Fibroblast of lung (primary cell): ENCODE results near the gene UNG. TPM values are rescaled to one million over a fixed set of nuclear protein-coding genes. Genes with fewer than 3 reads are reported as not detected.

Experiments used
- DNase-seq, 2 donors: peaks; one replicate each; pipeline versions ENCODE4 v3.0.0 to v3.0.0-alpha.2; 2010; ENCODE audit warnings: low read depth in 2 of 2
- H2AFZ ChIP-seq: 2 replicates; pipeline ENCODE4 v1.5.1; 2012; ENCODE audit warnings: low read length, control low read depth, inconsistent platforms
- H3K27ac ChIP-seq: 2 replicates; pipeline ENCODE4 v1.5.1; 2011; ENCODE audit warnings: low read length, control low read depth; ENCODE audit not compliant: insufficient read depth
- H3K27me3 ChIP-seq: 2 replicates; pipeline ENCODE4 v1.5.1; 2011; ENCODE audit warnings: mild to moderate bottlenecking, low read length; ENCODE audit not compliant: control insufficient read depth, insufficient read depth
- H3K36me3 ChIP-seq: 2 replicates; pipeline ENCODE4 v1.5.1; 2011; ENCODE audit warnings: low read length; ENCODE audit not compliant: control insufficient read depth, insufficient read depth
- H3K4me1 ChIP-seq: 2 replicates; pipeline ENCODE4 v1.5.1; 2011; ENCODE audit warnings: low read length; ENCODE audit not compliant: control insufficient read depth, insufficient read depth; ENCODE audit errors: extremely low read depth
- H3K4me2 ChIP-seq: 2 replicates; pipeline ENCODE4 v1.5.1; 2011; ENCODE audit warnings: low read length, control low read depth; ENCODE audit not compliant: insufficient read depth; ENCODE audit errors: extremely low read depth
- H3K4me3 ChIP-seq, 4 experiments: fragments of 200-600 bp in 1 of 4; sonication (generic) in 1 of 4; replicated peaks in 1 of 4; 2 replicates each; pipeline ENCODE4 v1.5.1; 2011 to 2016; ENCODE audit warnings: low read length in 4 of 4, low read depth in 3 of 4, mild to moderate bottlenecking in 3 of 4, control low read depth in 2 of 4, inconsistent platforms in 1 of 4, mixed read lengths in 1 of 4; ENCODE audit not compliant: insufficient read depth in 1 of 4; ENCODE audit errors: control extremely low read depth in 1 of 4
- H3K79me2 ChIP-seq: 2 replicates; pipeline ENCODE4 v1.5.1; 2012; ENCODE audit warnings: mild to moderate bottlenecking, low read length, inconsistent platforms; ENCODE audit not compliant: control insufficient read depth, insufficient read depth
- H3K9ac ChIP-seq: 2 replicates; pipeline ENCODE4 v1.5.1; 2011; ENCODE audit warnings: mild to moderate bottlenecking, low read length, control low read depth; ENCODE audit not compliant: insufficient read depth
- H3K9me3 ChIP-seq: 2 replicates; pipeline ENCODE4 v1.5.1; 2012; ENCODE audit warnings: low read depth, low read length; ENCODE audit not compliant: control insufficient read depth, insufficient read depth
- H4K20me1 ChIP-seq: 2 replicates; pipeline ENCODE4 v1.5.1; 2011; ENCODE audit warnings: low read length; ENCODE audit not compliant: control insufficient read depth, insufficient read depth; ENCODE audit errors: extremely low read depth
- EZH2 ChIP-seq: IDR thresholded peaks from 2 replicates; pipeline ENCODE4 v1.5.1; 2012; ENCODE audit warnings: low read length, control low read depth, mild to moderate bottlenecking; ENCODE audit errors: missing control alignments
- polyA plus RNA-seq, 2 donors: library from polyadenylated mRNA; depleted of rRNA in 1 of 2; stranded (reverse) in 1 of 2; unstranded in 1 of 2; fragments of >200 nt; gene quantifications; 2 replicates each; pipeline ENCODE4 v1.2.1, GENCODE V29; 2011 to 2012; ENCODE audit warnings: missing spikeins in 1 of 2
- total RNA-seq: library from RNA; depleted of rRNA; stranded (reverse); fragments of >200 nt; gene quantifications from 2 replicates; pipeline ENCODE4 v1.2.1, GENCODE V29; 2014
- TF ChIP-seq, protein P1 (sequence below), 2 donors: IDR thresholded peaks in 1 of 2; conservative IDR thresholded peaks in 1 of 2; 1 replicate in 1 of 2; 2 replicates in 1 of 2; pipeline ENCODE4 v1.5.1; 2011 to 2012; ENCODE audit warnings: low read length in 2 of 2, control low read depth in 1 of 2, inconsistent platforms in 1 of 2, low read depth in 1 of 2, mild to moderate bottlenecking in 1 of 2

The UNG gene
- total and polyA plus RNA-seq, 2 donors (not counting 1 experiment from before 2014, with no cell fraction given): 16.0 to 23.5 TPM

DNA sequence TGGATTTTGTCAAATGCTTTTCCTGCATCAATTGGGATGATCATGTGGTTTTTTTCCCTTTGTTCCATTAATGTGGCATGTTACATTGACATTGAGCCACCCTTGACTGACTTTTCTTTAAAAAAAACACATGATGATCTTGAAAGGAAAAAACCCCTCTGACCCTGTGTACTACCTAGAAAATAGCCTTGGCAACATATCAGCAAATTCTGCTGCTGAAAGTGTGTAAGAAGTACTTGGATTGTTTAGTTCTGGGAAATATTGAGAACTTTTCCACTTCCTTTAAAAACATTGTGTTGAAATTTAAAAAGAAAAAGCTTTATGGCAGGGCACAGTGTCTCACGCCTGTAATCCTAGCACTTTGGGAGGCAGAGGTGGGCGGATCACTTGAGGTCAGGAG is 39.7 kb downstream of the UNG start:
- H3K9ac ChIP-seq: no peak overlapping the region
- no peaks in the 10 kb centered on the region for H3K9me3 ChIP-seq
- DNase-seq: no peak
- H3K4me1 ChIP-seq: no peaks in the 10 kb centered on the region
- H3K27me3 ChIP-seq: peaks cover 3% of the 10 kb centered on the region
- H3K4me3 ChIP-seq: no peak overlapping the region
- no peaks in the 10 kb centered on the region for H3K79me2 ChIP-seq
- no peak overlapping the region for H3K4me2 ChIP-seq
- no peak overlapping the region for H3K27ac ChIP-seq
- no peaks in the 10 kb centered on the region for H3K36me3 ChIP-seq
- H2AFZ ChIP-seq: no peak overlapping the region
- TF ChIP-seq EZH2: no peak
- TF ChIP-seq, protein P1, sequence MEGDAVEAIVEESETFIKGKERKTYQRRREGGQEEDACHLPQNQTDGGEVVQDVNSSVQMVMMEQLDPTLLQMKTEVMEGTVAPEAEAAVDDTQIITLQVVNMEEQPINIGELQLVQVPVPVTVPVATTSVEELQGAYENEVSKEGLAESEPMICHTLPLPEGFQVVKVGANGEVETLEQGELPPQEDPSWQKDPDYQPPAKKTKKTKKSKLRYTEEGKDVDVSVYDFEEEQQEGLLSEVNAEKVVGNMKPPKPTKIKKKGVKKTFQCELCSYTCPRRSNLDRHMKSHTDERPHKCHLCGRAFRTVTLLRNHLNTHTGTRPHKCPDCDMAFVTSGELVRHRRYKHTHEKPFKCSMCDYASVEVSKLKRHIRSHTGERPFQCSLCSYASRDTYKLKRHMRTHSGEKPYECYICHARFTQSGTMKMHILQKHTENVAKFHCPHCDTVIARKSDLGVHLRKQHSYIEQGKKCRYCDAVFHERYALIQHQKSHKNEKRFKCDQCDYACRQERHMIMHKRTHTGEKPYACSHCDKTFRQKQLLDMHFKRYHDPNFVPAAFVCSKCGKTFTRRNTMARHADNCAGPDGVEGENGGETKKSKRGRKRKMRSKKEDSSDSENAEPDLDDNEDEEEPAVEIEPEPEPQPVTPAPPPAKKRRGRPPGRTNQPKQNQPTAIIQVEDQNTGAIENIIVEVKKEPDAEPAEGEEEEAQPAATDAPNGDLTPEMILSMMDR (conservative IDR thresholded peaks at IDR 0.05 in 1 of 2, IDR thresholded peaks at IDR 0.05 in 1 of 2; ENCODE audit: low read depth in 1 of 2, low read length in 2 of 2): no peak
- H4K20me1 ChIP-seq: no peaks in the 10 kb centered on the region

- Histone ChIP-seq H2AFZ (no peak overlapping the region), H3K4me3 (no peak overlapping the region), H3K79me2 (no peaks in the 10 kb centered on the region), H4K20me1 (no peaks in the 10 kb centered on the region), H3K36me3 (no peaks in the 10 kb centered on the region), H3K27me3 (no peaks in the 10 kb centered on the region), H3K27ac (no peak overlapping the region), H3K4me1 (no peaks in the 10 kb centered on the region), H3K9ac (no peak overlapping the region), H3K4me2 (no peak overlapping the region), H3K9me3 (no peaks in the 10 kb centered on the region)
- DNase-seq: no peak
- TF ChIP-seq, protein P1 (conservative IDR thresholded peaks at IDR 0.05 in 1 of 2, IDR thresholded peaks at IDR 0.05 in 1 of 2; ENCODE audit: low read depth in 1 of 2, low read length in 2 of 2): no peak
- TF ChIP-seq EZH2: no peak
These were observed 42.0 kb downstream of the UNG start for GRCh38 chr12:109139360-109139759.

GRCh38 chr12:109139791-109140190 is 42.4 kb downstream of the UNG start:
- no peak for DNase-seq
- H3K4me2 ChIP-seq: no peak overlapping the region
- no peaks in the 10 kb centered on the region for H4K20me1 ChIP-seq
- H3K4me3 ChIP-seq: no peak overlapping the region
- H2AFZ ChIP-seq: no peak overlapping the region
- H3K4me1 ChIP-seq: no peaks in the 10 kb centered on the region
- H3K36me3 ChIP-seq: no peaks in the 10 kb centered on the region
- TF ChIP-seq EZH2: no peak
- TF ChIP-seq, protein P1 (conservative IDR thresholded peaks at IDR 0.05 in 1 of 2, IDR thresholded peaks at IDR 0.05 in 1 of 2; ENCODE audit: low read depth in 1 of 2, low read length in 2 of 2): no peak
- H3K27me3 ChIP-seq: no peaks in the 10 kb centered on the region
- no peaks in the 10 kb centered on the region for H3K79me2 ChIP-seq
- no peaks in the 10 kb centered on the region for H3K9me3 ChIP-seq
- H3K9ac ChIP-seq: no peak overlapping the region
- H3K27ac ChIP-seq: no peak overlapping the region
